ENCODE results near the gene LRRN2.

DNA sequence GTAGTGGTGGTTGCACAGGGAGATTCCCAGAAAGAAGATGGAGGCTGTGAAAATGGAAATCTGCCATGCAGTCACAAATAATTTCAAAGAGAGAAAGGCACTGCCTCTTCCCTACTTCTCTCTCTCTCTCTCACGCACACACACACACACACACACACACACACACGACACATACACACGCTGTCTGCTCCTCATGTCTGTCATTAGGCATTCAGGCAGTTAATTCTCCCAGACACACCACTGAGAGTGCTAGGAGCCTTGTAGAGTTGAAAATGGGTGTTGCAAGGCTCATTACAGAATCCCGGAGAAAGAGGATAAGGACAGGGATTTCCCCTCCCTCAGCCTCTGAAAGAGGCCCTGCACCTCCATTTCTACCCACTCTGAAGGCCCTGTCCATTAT lies 47.8 kb upstream of the LRRN2 start:
- no peak for TF ChIP-seq POLR2A (IDR thresholded peaks at IDR 0.05; ENCODE audit: low read depth, low read length)
- TF ChIP-seq, protein P1, sequence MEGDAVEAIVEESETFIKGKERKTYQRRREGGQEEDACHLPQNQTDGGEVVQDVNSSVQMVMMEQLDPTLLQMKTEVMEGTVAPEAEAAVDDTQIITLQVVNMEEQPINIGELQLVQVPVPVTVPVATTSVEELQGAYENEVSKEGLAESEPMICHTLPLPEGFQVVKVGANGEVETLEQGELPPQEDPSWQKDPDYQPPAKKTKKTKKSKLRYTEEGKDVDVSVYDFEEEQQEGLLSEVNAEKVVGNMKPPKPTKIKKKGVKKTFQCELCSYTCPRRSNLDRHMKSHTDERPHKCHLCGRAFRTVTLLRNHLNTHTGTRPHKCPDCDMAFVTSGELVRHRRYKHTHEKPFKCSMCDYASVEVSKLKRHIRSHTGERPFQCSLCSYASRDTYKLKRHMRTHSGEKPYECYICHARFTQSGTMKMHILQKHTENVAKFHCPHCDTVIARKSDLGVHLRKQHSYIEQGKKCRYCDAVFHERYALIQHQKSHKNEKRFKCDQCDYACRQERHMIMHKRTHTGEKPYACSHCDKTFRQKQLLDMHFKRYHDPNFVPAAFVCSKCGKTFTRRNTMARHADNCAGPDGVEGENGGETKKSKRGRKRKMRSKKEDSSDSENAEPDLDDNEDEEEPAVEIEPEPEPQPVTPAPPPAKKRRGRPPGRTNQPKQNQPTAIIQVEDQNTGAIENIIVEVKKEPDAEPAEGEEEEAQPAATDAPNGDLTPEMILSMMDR (IDR thresholded peaks at IDR 0.05; ENCODE audit: extremely low read depth in 1 of 2, insufficient read depth in 1 of 2, low read depth in 1 of 2, low read length in 2 of 2): no peak
- TF ChIP-seq POLR2AphosphoS5 (IDR thresholded peaks at IDR 0.05; ENCODE audit: insufficient read depth, low read depth, low read length): no peak
- no peak for TF ChIP-seq EZH2 (IDR thresholded peaks at IDR 0.05; ENCODE audit: borderline replicate concordance, low read depth, low read length, severe bottlenecking)
